HepG2 (cell line): ENCODE data around the gene FBXL7.

Experiments
- FOXJ3 ChIP-seq: sonication (generic); formaldehyde crosslinking; IDR thresholded peaks from 2 replicates; pipeline ENCODE4 v1.4.0; 2020; ENCODE audit warnings: missing genetic modification reagents, mild to moderate bottlenecking, borderline replicate concordance
- GTF2F1 ChIP-seq: fragments of 150-350 bp; IDR thresholded peaks from 2 replicates; pipeline ENCODE4 v1.6.1; 2014; ENCODE audit warnings: low read length
- MED1 ChIP-seq: sonication (generic); formaldehyde crosslinking; IDR thresholded peaks from 2 replicates; pipeline ENCODE4 v1.4.0; 2020; ENCODE audit warnings: missing genetic modification reagents
- ZHX1 ChIP-seq: sonication (generic); formaldehyde crosslinking; IDR thresholded peaks from 2 replicates; pipeline ENCODE4 v1.8.1; 2022; ENCODE audit warnings: low read depth, mild to moderate bottlenecking, missing genetic modification reagents
- ZNF354B ChIP-seq: sonication (generic); formaldehyde crosslinking; IDR thresholded peaks from 2 replicates; pipeline ENCODE4 v1.8.0; 2022; ENCODE audit warnings: mild to moderate bottlenecking, missing genetic modification reagents
- TF ChIP-seq, protein P1 (sequence below): sonication (generic); formaldehyde crosslinking; IDR thresholded peaks from 2 replicates; pipeline ENCODE4 v1.9.0; 2021; ENCODE audit warnings: missing genetic modification reagents, borderline replicate concordance

- no peak for TF ChIP-seq MED1 (CRISPR knock-in tag)
- no peak for TF ChIP-seq ZNF354B (CRISPR knock-in tag)
- TF ChIP-seq, protein P1, sequence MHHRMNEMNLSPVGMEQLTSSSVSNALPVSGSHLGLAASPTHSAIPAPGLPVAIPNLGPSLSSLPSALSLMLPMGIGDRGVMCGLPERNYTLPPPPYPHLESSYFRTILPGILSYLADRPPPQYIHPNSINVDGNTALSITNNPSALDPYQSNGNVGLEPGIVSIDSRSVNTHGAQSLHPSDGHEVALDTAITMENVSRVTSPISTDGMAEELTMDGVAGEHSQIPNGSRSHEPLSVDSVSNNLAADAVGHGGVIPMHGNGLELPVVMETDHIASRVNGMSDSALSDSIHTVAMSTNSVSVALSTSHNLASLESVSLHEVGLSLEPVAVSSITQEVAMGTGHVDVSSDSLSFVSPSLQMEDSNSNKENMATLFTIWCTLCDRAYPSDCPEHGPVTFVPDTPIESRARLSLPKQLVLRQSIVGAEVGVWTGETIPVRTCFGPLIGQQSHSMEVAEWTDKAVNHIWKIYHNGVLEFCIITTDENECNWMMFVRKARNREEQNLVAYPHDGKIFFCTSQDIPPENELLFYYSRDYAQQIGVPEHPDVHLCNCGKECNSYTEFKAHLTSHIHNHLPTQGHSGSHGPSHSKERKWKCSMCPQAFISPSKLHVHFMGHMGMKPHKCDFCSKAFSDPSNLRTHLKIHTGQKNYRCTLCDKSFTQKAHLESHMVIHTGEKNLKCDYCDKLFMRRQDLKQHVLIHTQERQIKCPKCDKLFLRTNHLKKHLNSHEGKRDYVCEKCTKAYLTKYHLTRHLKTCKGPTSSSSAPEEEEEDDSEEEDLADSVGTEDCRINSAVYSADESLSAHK (CRISPR knock-in tag) = no peak
- no peak for TF ChIP-seq GTF2F1
- no peak for TF ChIP-seq ZHX1 (CRISPR knock-in tag)
- no peak for TF ChIP-seq FOXJ3 (CRISPR knock-in tag)
Measured at GRCh38 chr5:15463231-15463980, 36.6 kb upstream of the FBXL7 start.
